Neuron (in vitro differentiated cells): ENCODE measurements around the gene L3MBTL1.

Experiments used
- H2AFZ ChIP-seq: one replicate; pipeline ENCODE4 v1.6.1; 2013; ENCODE audit warnings: low read depth, mild to moderate bottlenecking, inconsistent platforms, low read length, moderate library complexity
- H3K27me3 ChIP-seq: one replicate; pipeline ENCODE4 v1.6.1; 2013; ENCODE audit warnings: low read length; ENCODE audit not compliant: insufficient read depth
- H3K36me3 ChIP-seq: one replicate; pipeline ENCODE4 v1.6.1; 2013; ENCODE audit warnings: low read length; ENCODE audit not compliant: insufficient read depth
- H3K4me1 ChIP-seq: one replicate; pipeline ENCODE4 v1.6.1; 2013; ENCODE audit warnings: low read length; ENCODE audit not compliant: insufficient read depth
- H3K4me3 ChIP-seq: 2 replicates; pipeline ENCODE4 v1.5.1; 2013; ENCODE audit warnings: mild to moderate bottlenecking, low read length, moderate library complexity
- H3K9me3 ChIP-seq: one replicate; pipeline ENCODE4 v1.6.1; 2013; ENCODE audit warnings: low read length

Gene L3MBTL1

DNA sequence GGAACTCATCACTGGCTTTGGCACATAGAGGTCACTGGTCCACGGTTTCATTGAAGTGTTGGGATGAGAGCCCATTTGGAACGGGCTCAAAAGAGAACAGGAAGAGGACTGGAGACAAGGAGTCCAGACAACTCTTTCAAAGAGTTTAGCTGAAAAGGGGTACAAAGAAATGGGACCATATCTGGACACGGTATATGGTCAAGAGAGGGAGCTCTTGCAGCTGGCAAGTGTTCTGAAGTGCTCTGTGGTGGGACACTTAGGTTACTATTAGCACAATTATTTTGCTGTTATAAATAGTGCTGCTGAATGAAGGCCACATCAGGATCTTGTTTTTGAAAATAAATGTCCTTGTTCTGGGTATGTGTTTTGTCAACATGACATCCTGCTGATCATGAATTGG is 55.9 kb downstream of the L3MBTL1 start:
- H3K4me1 ChIP-seq: no peaks in the 10 kb centered on the region
- H2AFZ ChIP-seq: no peak overlapping the region
- H3K4me3 ChIP-seq: no peak overlapping the region
- no peaks in the 10 kb centered on the region for H3K9me3 ChIP-seq
- peaks cover 4% of the 10 kb centered on the region for H3K27me3 ChIP-seq
- H3K36me3 ChIP-seq: no peaks in the 10 kb centered on the region

DNA sequence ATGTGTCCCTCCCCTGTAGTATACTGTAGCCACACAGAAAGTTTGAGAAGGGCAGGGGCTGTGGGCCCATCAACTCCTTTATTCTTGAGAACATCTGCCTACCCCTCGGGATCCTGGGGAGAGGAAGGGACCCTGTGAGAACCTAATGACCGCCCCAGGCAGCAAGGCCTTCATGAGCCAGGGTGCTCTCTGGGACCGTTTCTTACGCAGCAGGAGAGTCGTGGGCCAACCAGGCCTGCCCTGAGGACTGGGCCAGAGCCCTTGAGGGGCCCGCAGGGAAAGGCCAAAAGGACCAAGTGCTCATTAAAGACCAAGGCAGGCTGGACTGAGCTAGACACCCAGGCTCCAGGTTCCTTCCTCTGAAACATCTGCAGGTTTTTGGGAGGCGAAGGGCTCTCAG is 56.5 kb downstream of the L3MBTL1 start:
- no peaks in the 10 kb centered on the region for H3K9me3 ChIP-seq
- H3K36me3 ChIP-seq: no peaks in the 10 kb centered on the region
- no peak overlapping the region for H3K4me3 ChIP-seq

GRCh38 chr20:43564455-43564854 is 57.0 kb downstream of the L3MBTL1 start:
- H3K36me3 ChIP-seq: no peaks in the 10 kb centered on the region
- no peak overlapping the region for H2AFZ ChIP-seq
- H3K4me1 ChIP-seq: no peaks in the 10 kb centered on the region
- peaks cover 4% of the 10 kb centered on the region for H3K27me3 ChIP-seq
- no peaks in the 10 kb centered on the region for H3K9me3 ChIP-seq
- H3K4me3 ChIP-seq: no peak overlapping the region

More for the DNA sequence above, 56.5 kb downstream of the L3MBTL1 start:
- Histone ChIP-seq H2AFZ (no peak overlapping the region), H3K27me3 (peaks cover 4% of the 10 kb centered on the region), H3K4me1 (no peaks in the 10 kb centered on the region)

GRCh38 chr20:43564993-43565757 is 57.7 kb downstream of the L3MBTL1 start:
- H3K36me3 ChIP-seq: no peaks in the 10 kb centered on the region
- no peaks in the 10 kb centered on the region for H3K4me1 ChIP-seq
- H2AFZ ChIP-seq: no peak overlapping the region
- H3K9me3 ChIP-seq: no peaks in the 10 kb centered on the region
- peaks cover 4% of the 10 kb centered on the region for H3K27me3 ChIP-seq
- no peak overlapping the region for H3K4me3 ChIP-seq

- Histone ChIP-seq H3K27me3 (peaks cover 4% of the 10 kb centered on the region), H3K4me1 (no peaks in the 10 kb centered on the region), H3K9me3 (no peaks in the 10 kb centered on the region), H2AFZ (no peak overlapping the region), H3K36me3 (no peaks in the 10 kb centered on the region), H3K4me3 (no peak overlapping the region)
Measured at GRCh38 chr20:43565758-43566104, 58.2 kb downstream of the L3MBTL1 start.

DNA sequence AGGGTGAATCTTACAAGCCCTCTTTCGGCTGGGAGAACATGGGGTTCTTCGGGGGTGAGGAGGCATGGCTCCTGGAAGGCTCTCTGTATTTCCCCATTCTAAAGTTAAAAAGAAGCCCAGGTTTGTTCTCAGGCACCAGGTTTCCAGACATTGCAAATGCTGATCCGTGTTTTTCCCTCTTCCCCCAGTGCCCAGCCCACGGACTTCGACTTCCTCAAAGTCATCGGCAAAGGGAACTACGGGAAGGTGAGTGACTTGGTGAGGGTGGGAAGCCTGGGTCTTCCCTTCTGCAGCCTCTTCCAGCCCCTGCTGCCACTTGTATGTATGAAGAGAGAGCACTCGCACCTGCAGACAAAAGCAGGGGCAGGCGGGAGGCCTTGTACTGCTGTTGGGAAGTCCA is 60.0 kb downstream of the L3MBTL1 start:
- Histone ChIP-seq H3K27me3 (peaks cover 4% of the 10 kb centered on the region), H2AFZ (no peak overlapping the region), H3K4me3 (no peak overlapping the region), H3K36me3 (no peaks in the 10 kb centered on the region), H3K9me3 (no peaks in the 10 kb centered on the region), H3K4me1 (no peaks in the 10 kb centered on the region)

- H3K36me3 ChIP-seq: no peaks in the 10 kb centered on the region
- no peak overlapping the region for H2AFZ ChIP-seq
- H3K4me3 ChIP-seq: no peak overlapping the region
- no peaks in the 10 kb centered on the region for H3K4me1 ChIP-seq
- H3K27me3 ChIP-seq: peaks cover 4% of the 10 kb centered on the region
- no peaks in the 10 kb centered on the region for H3K9me3 ChIP-seq
Measured at GRCh38 chr20:43568706-43569105, 61.2 kb downstream of the L3MBTL1 start.

DNA sequence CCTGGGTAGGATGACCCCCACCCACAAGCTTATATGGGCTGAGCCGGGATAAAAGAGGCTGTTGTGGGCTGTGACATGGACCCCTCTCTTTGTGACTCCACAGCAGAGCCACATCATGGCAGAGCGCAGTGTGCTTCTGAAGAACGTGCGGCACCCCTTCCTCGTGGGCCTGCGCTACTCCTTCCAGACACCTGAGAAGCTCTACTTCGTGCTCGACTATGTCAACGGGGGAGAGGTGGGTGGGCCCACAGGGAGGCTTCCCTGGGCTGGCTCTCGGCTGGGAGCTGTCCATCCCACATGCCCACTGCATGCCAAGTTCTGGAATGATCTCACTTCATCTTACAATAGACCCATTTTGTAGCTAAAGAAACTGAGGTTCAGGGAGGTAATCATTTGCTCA is 61.8 kb downstream of the L3MBTL1 start:
- Histone ChIP-seq H2AFZ (no peak overlapping the region), H3K36me3 (no peaks in the 10 kb centered on the region), H3K9me3 (no peaks in the 10 kb centered on the region)

GRCh38 chr20:43570496-43570895 is 63.0 kb downstream of the L3MBTL1 start:
- Histone ChIP-seq H3K4me3 (no peak overlapping the region), H3K27me3 (peaks cover 4% of the 10 kb centered on the region), H2AFZ (no peak overlapping the region), H3K4me1 (peaks cover 4% of the 10 kb centered on the region), H3K36me3 (no peaks in the 10 kb centered on the region), H3K9me3 (no peaks in the 10 kb centered on the region)

More for the DNA sequence above, 61.8 kb downstream of the L3MBTL1 start:
- Histone ChIP-seq H3K27me3 (peaks cover 4% of the 10 kb centered on the region), H3K4me3 (no peak overlapping the region), H3K4me1 (peaks cover 3% of the 10 kb centered on the region)

GRCh38 chr20:43571310-43571709 is 63.8 kb downstream of the L3MBTL1 start:
- Histone ChIP-seq H3K4me1 (peaks cover 4% of the 10 kb centered on the region), H3K9me3 (no peaks in the 10 kb centered on the region), H2AFZ (no peak overlapping the region)

GRCh38 chr20:43571771-43572170 is 64.3 kb downstream of the L3MBTL1 start:
- no peak overlapping the region for H2AFZ ChIP-seq
- no peaks in the 10 kb centered on the region for H3K9me3 ChIP-seq
- H3K4me1 ChIP-seq: peaks cover 4% of the 10 kb centered on the region
- no peak overlapping the region for H3K4me3 ChIP-seq
- no peaks in the 10 kb centered on the region for H3K36me3 ChIP-seq
- H3K27me3 ChIP-seq: peaks cover 4% of the 10 kb centered on the region

More at GRCh38 chr20:43571310-43571709, 63.8 kb downstream of the L3MBTL1 start:
- H3K4me3 ChIP-seq: no peak overlapping the region
- peaks cover 4% of the 10 kb centered on the region for H3K27me3 ChIP-seq
- no peaks in the 10 kb centered on the region for H3K36me3 ChIP-seq

GRCh38 chr20:43572891-43573290 is 65.4 kb downstream of the L3MBTL1 start:
- H3K36me3 ChIP-seq: no peaks in the 10 kb centered on the region
- H3K9me3 ChIP-seq: no peaks in the 10 kb centered on the region
- H3K27me3 ChIP-seq: no peaks in the 10 kb centered on the region
- H2AFZ ChIP-seq: no peak overlapping the region
- no peak overlapping the region for H3K4me3 ChIP-seq
- peaks cover 4% of the 10 kb centered on the region for H3K4me1 ChIP-seq

DNA sequence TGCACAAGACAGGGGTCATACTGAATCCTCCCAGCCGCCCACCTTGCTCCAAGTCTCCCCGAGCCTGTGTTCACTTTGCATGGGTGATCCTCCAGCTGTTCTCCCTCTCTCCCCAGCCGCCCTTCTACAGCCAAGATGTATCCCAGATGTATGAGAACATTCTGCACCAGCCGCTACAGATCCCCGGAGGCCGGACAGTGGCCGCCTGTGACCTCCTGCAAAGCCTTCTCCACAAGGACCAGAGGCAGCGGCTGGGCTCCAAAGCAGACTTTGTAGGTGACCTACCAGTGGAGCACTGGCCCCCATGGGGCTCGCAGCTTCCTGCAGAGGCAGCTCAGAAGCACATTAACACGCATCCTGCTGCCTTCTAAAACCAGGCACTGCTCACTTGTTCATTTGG is 68.6 kb downstream of the L3MBTL1 start:
- Histone ChIP-seq H3K4me1 (peaks cover 4% of the 10 kb centered on the region), H3K36me3 (no peaks in the 10 kb centered on the region), H3K9me3 (no peaks in the 10 kb centered on the region), H3K4me3 (no peak overlapping the region), H2AFZ (no peak overlapping the region), H3K27me3 (no peaks in the 10 kb centered on the region)
